Activated CD8-positive, alpha-beta T cell treated with anti-CD3 and anti-CD28 coated beads for 36 hours (primary cell): ENCODE measurements around the gene RABGAP1L. TPM values are rescaled to one million over a fixed set of nuclear protein-coding genes. Genes with fewer than 3 reads are reported as not detected.
A peak's percentile ranks its signal among the peaks of the same experiment; 100 is the strongest.

Experiments
- ATAC-seq: fragments of 200-7000 bp; cut with Tn5 transposase; one replicate; pipeline ENCODE4 v1.10.0; 2021; ENCODE audit warnings: mild to moderate bottlenecking, moderate library complexity
- CTCF ChIA-PET: fragments of 350-600 bp; sonication (Branson Sonifier 250); formaldehyde crosslinking; loops from one replicate; lab custom pipeline; 2021; ENCODE audit warnings: antibody characterized with exemption; lab: Charles Lee
- POLR2A ChIA-PET: fragments of 350-600 bp; sonication (Branson Sonifier 250); formaldehyde crosslinking; loops from one replicate; lab custom pipeline; 2021; ENCODE audit warnings: antibody characterized with exemption; lab: Charles Lee
- DNase-seq: peaks from one replicate; pipeline ENCODE4 v3.0.0-alpha.2; 2020
- H3K27ac Mint-ChIP-seq: one replicate; pipeline ENCODE4 v1.8.0; 2021; ENCODE audit warnings: mild to moderate bottlenecking, mixed read lengths
- H3K27me3 Mint-ChIP-seq: one replicate; pipeline ENCODE4 v1.8.0; 2021; ENCODE audit warnings: mixed read lengths
- H3K36me3 Mint-ChIP-seq: one replicate; pipeline ENCODE4 v1.8.0; 2021; ENCODE audit warnings: low read depth, mixed read lengths
- H3K4me1 Mint-ChIP-seq: one replicate; pipeline ENCODE4 v1.8.0; 2021; ENCODE audit warnings: low read depth, mixed read lengths
- H3K4me3 Mint-ChIP-seq: one replicate; pipeline ENCODE4 v1.8.0; 2021; ENCODE audit warnings: mild to moderate bottlenecking, moderate library complexity, mixed read lengths
- H3K9me3 Mint-ChIP-seq: one replicate; pipeline ENCODE4 v1.8.0; 2021; ENCODE audit warnings: mixed read lengths
- CTCF ChIP-seq: fragments of 200-600 bp; IDR thresholded peaks from one replicate; pipeline ENCODE4 v1.8.0; 2022; ENCODE audit warnings: antibody characterized with exemption, mild to moderate bottlenecking
- intact Hi-C: fragments of 100-400 bp; cut with micrococcal nuclease; formaldehyde crosslinking; loops from one replicate; pipeline ENCODE4 v1.10.0; 2022
- total RNA-seq, 2 experiments: library from RNA; stranded (reverse); gene quantifications; one replicate each; pipeline ENCODE4 v1.2.3, GENCODE V29; 2021

Gene RABGAP1L
- total RNA-seq, 2 experiments from 2014 or later, result 26.9 to 29.4 TPM

DNA sequence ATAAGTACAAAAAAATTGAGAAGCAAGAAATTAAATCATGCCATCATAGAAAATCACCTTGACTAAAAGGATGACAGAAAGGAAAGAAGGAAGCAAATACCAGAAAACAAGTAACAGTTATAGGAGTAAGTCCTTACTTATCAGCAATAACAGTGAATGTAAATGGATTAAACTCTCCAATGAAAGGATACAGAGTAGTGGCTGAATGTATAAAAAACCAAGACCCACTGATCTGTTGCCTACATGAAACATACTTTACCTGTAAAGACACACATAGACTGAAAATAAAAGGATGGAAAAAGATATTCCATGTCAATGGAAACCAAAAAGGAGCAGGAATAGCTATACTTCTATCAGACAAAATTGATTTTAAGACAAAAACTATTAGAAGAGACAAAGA lies 52.2 kb downstream of the RABGAP1L start:
- no peak for ATAC-seq
- intact Hi-C loops, result no loop called here
- H3K9me3 Mint-ChIP-seq, result peaks cover 9% of the 10 kb centered on the region
- peaks cover 6% of the 10 kb centered on the region for H3K36me3 Mint-ChIP-seq
- H3K4me1 Mint-ChIP-seq, result peaks cover 17% of the 10 kb centered on the region
- H3K27ac Mint-ChIP-seq, result no peak overlapping the region
- H3K27me3 Mint-ChIP-seq, result no peaks in the 10 kb centered on the region
- no peak for DNase-seq
- no peak overlapping the region for H3K4me3 Mint-ChIP-seq
- no peak for TF ChIP-seq CTCF
- CTCF ChIA-PET, result no interaction called here
- POLR2A ChIA-PET, result no interaction called here

DNA sequence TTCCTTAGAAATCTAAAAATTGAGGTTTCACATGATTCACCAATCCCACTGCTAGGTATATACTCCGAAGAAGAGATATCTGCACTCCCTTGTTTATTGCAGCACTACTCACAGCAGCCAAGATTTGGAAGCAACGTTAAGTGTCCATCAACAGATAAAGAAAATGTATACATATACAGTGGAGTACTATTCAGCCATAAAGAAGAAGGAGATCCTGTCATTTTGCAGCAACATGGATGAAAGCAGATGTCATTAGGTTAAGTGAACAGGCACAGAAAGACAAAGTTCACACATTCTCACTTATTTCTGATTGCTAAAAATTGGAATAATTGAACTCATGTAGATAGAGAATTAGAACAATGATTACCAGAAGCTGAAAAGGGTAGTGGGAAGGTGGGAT lies 56.4 kb downstream of the RABGAP1L start:
- ATAC-seq (no peak), DNase-seq (no peak)
- H3K4me3 Mint-ChIP-seq, result no peak overlapping the region
- intact Hi-C loops, result no loop called here
- POLR2A ChIA-PET, result no interaction called here
- no peak for TF ChIP-seq CTCF
- H3K36me3 Mint-ChIP-seq, result no peaks in the 10 kb centered on the region
- H3K4me1 Mint-ChIP-seq, result no peaks in the 10 kb centered on the region
- H3K27me3 Mint-ChIP-seq, result no peaks in the 10 kb centered on the region
- H3K9me3 Mint-ChIP-seq, result peaks cover 4% of the 10 kb centered on the region
- CTCF ChIA-PET, result interaction anchor here (3.1 kb wide), 1 partner anchor 26 kb away, joined by 16 read pairs; no protein-coding TSS in a partner anchor
- H3K27ac Mint-ChIP-seq, result no peak overlapping the region

- DNase-seq, result no peak
- intact Hi-C loops, result no loop called here
- H3K4me1 Mint-ChIP-seq, result peaks cover 4% of the 10 kb centered on the region
- peaks cover 5% of the 10 kb centered on the region for H3K9me3 Mint-ChIP-seq
- ATAC-seq, result no peak
- no peak overlapping the region for H3K27ac Mint-ChIP-seq
- no peaks in the 10 kb centered on the region for H3K27me3 Mint-ChIP-seq
- TF ChIP-seq CTCF, result no peak
- ChIA-PET CTCF (interaction anchor here (0.7 to 3.1 kb wide), 17 partner anchors 8 to 787 kb away, joined by 3 to 17 read pairs (median 4); partner anchors contain the start of gene ZBTB37), POLR2A (no interaction called here)
- H3K36me3 Mint-ChIP-seq, result peaks cover 9% of the 10 kb centered on the region
- H3K4me3 Mint-ChIP-seq, result no peak overlapping the region
Measured at GRCh38 chr1:174217248-174217647, 57.9 kb downstream of the RABGAP1L start.

DNA sequence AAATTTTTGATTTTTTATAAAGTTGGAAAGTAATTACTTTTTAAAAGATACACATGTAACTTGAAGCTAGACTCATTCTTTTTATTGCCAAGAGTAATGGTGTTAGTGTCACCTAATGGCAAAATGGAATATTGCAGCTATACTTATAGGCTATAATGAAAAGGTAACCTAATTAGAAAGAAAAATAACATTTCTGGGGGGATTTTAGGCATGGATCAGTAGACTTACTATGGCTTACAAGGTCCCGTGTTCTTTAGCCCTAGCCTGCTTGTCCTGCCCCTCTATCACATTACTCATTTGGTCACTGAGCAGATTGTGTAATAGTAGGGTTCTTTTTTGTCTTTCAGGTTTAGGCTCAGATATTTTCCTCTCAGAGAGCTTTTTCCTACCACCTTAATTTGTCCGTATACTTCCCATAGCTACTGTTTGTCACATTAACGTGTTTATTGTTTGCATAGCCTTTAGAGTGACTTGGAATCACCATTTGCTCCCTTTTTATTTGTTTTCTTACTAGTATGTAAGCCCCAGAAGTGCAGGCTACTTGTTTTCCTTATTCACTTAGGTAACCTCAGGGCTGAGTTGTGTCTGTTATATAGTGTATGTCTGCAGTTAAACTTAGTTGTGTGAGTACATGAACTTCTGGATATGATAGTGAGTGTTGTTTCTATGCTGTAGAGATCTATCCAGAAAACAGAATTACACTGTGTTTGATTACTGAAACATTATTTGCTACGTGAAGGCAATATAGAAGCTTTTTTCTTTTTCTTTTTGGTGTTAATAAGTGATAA lies 58.7 kb downstream of the RABGAP1L start:
- CTCF ChIA-PET, result interaction anchor here (0.6 to 3.1 kb wide), 25 partner anchors 9 to 788 kb away, joined by 3 to 17 read pairs (median 4); partner anchors contain the start of gene ZBTB37
- peaks cover 10% of the 10 kb centered on the region for H3K9me3 Mint-ChIP-seq
- H3K27me3 Mint-ChIP-seq, result no peaks in the 10 kb centered on the region
- POLR2A ChIA-PET, result no interaction called here
- TF ChIP-seq CTCF, result peak; percentile 84
- H3K27ac Mint-ChIP-seq, result no peak overlapping the region
- H3K4me1 Mint-ChIP-seq, result peaks cover 4% of the 10 kb centered on the region
- peak; percentile 72 for ATAC-seq
- DNase-seq, result no peak
- H3K4me3 Mint-ChIP-seq, result no peak overlapping the region
- peaks cover 13% of the 10 kb centered on the region for H3K36me3 Mint-ChIP-seq
- intact Hi-C loops, result no loop called here

GRCh38 chr1:174218983-174219382 lies 59.7 kb downstream of the RABGAP1L start:
- Mint-ChIP-seq H3K27ac (no peak overlapping the region), H3K27me3 (no peaks in the 10 kb centered on the region), H3K9me3 (peaks cover 10% of the 10 kb centered on the region), H3K4me3 (no peak overlapping the region), H3K4me1 (peaks cover 4% of the 10 kb centered on the region), H3K36me3 (peaks cover 13% of the 10 kb centered on the region)
- ChIA-PET POLR2A (no interaction called here), CTCF (interaction anchor here (1.3 to 3.1 kb wide), 7 partner anchors 12 to 788 kb away, joined by 4 to 17 read pairs (median 5); no protein-coding TSS in a partner anchor)
- intact Hi-C loops, result no loop called here
- no peak for DNase-seq
- no peak for TF ChIP-seq CTCF
- no peak for ATAC-seq
